GM12873 (cell line): ENCODE results near the gene FEN1.
A peak's percentile ranks its signal among the peaks of the same experiment; 100 is the strongest.

Experiments used
- CTCF ChIP-seq: IDR thresholded peaks from 2 replicates; pipeline ENCODE4 v1.5.1; 2012; ENCODE audit warnings: low read depth, mild to moderate bottlenecking, moderate library complexity, low read length, control low read depth; ENCODE audit not compliant: insufficient read depth; ENCODE audit errors: missing control alignments

The FEN1 gene

GRCh38 chr11:61765550-61766253, 27.0 kb upstream of the FEN1 start:
- no peak for TF ChIP-seq CTCF

GRCh38 chr11:61766353-61766841, 26.3 kb upstream of the FEN1 start:
- TF ChIP-seq CTCF, result no peak

- no peak for TF ChIP-seq CTCF
Observed at GRCh38 chr11:61768376-61769076, 24.2 kb upstream of the FEN1 start.

GRCh38 chr11:61769169-61769920, 23.4 kb upstream of the FEN1 start:
- peak; percentile 7 for TF ChIP-seq CTCF

- TF ChIP-seq CTCF, result no peak
Observed at GRCh38 chr11:61769946-61770683, 22.6 kb upstream of the FEN1 start.

GRCh38 chr11:61771195-61771894, 21.4 kb upstream of the FEN1 start:
- no peak for TF ChIP-seq CTCF
